ENCODE data around the gene KRTAP12-1. TPM values are rescaled to one million over a fixed set of nuclear protein-coding genes. Genes with fewer than 3 reads are reported as not detected.

Gene KRTAP12-1
- polyA plus RNA-seq, 3 donors: not detected

DNA sequence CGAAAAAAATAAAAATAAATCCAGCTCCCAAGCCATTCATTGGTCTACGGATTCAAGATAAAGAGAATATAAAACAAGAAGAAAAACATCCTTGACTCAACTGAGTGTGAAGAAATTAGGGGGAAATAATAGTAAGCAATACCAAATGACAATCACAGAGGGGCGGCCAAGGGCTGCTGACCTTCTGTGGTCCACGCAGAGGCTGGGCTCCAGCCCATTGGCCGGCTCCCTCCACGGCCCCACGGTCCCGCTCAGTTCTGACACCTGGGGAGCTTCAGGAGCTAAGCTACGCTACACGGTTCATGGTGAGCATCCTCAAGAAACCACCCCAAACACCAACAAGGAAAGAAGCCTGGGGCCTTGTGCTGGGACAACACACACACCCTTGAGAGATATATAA is 14.6 kb upstream of the KRTAP12-1 start:
- H3K4me1 ChIP-seq (ENCODE audit: control insufficient read depth in 1 of 2, insufficient read depth in 2 of 2, low read length in 2 of 2): no peaks in the 10 kb centered on the region
- Mint-ChIP-seq H3K4me3 (no peak overlapping the region), H3K27ac (no peak overlapping the region), H3K9me3 (peaks cover 6 to 23% (median 16%) of the 10 kb centered on the region in 7 donors), H3K27me3 (ENCODE audit: low read depth in 3 of 3) (peaks cover 44 to 79% (median 52%) of the 10 kb centered on the region in 3 donors), H3K4me1 (no peaks in the 10 kb centered on the region), H3K36me3 (no peaks in the 10 kb centered on the region)
- TF ChIP-seq, protein P1, sequence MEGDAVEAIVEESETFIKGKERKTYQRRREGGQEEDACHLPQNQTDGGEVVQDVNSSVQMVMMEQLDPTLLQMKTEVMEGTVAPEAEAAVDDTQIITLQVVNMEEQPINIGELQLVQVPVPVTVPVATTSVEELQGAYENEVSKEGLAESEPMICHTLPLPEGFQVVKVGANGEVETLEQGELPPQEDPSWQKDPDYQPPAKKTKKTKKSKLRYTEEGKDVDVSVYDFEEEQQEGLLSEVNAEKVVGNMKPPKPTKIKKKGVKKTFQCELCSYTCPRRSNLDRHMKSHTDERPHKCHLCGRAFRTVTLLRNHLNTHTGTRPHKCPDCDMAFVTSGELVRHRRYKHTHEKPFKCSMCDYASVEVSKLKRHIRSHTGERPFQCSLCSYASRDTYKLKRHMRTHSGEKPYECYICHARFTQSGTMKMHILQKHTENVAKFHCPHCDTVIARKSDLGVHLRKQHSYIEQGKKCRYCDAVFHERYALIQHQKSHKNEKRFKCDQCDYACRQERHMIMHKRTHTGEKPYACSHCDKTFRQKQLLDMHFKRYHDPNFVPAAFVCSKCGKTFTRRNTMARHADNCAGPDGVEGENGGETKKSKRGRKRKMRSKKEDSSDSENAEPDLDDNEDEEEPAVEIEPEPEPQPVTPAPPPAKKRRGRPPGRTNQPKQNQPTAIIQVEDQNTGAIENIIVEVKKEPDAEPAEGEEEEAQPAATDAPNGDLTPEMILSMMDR (IDR thresholded peaks at IDR 0.05): no peak
- H4K20me1 ChIP-seq (ENCODE audit: insufficient read depth, low read length): no peaks in the 10 kb centered on the region
- H3K27ac ChIP-seq (ENCODE audit: low read depth in 1 of 2, low read length in 2 of 2): no peak overlapping the region
- H3K27me3 ChIP-seq (ENCODE audit: control insufficient read depth in 2 of 2, insufficient read depth in 2 of 2, low read length in 2 of 2): peaks cover 0 to 39% of the 10 kb centered on the region in 2 donors
- H2AFZ ChIP-seq (ENCODE audit: insufficient read depth, low read depth, low read length, poor library complexity, severe bottlenecking): no peak overlapping the region
- peaks cover 0 to 15% of the 10 kb centered on the region in 2 donors for H3K9me3 ChIP-seq (replicated peaks in 1 of 2; ENCODE audit: control insufficient read depth in 1 of 2, insufficient read depth in 1 of 2, low read length in 2 of 2)
- WGBS (ENCODE audit: insufficient coverage): 81% methylated on average over 8 of the region's 10 CpGs
- DNase-seq: no peak
- intact Hi-C loops (cut with micrococcal nuclease): no loop called here
- no peaks in the 10 kb centered on the region for H3K79me2 ChIP-seq (ENCODE audit: insufficient read depth, low read length)
- H3K4me3 ChIP-seq (replicated peaks in 1 of 3; ENCODE audit: low read depth in 2 of 3, low read length in 3 of 3): no peak overlapping the region
- no peak overlapping the region for H3K9ac ChIP-seq (ENCODE audit: insufficient read depth, low read length, poor library complexity, severe bottlenecking)
- no peaks in the 10 kb centered on the region for H3K36me3 ChIP-seq (replicated peaks in 1 of 2; ENCODE audit: control insufficient read depth in 1 of 2, insufficient read depth in 2 of 2, low read length in 2 of 2)
- H3K4me2 ChIP-seq (replicated peaks; ENCODE audit: extremely low read depth, low read length, poor library complexity, severe bottlenecking): no peak overlapping the region

DNA sequence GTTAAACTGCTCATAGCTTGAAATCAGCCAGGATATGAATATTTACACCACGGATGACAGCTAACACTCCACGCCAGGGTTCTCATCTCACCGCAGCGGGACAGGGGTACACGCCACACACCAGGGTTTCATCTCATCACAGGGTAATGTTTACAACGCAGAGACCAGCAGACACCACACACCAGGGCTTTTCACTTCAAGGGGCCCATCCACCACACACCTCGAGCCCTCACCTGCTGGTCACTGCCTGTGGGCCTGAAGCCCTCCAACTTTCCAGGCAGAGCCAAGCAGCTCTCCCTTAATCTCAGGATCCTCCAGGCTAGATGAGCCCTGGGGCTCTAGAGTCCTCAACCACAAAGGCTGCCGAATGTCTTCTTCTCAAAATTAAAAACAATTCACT is 13.7 kb upstream of the KRTAP12-1 start:
- TF ChIP-seq, protein P1 (IDR thresholded peaks at IDR 0.05): no peak
- Histone ChIP-seq H2AFZ (ENCODE audit: insufficient read depth, low read depth, low read length, poor library complexity, severe bottlenecking) (no peak overlapping the region), H3K9ac (ENCODE audit: insufficient read depth, low read length, poor library complexity, severe bottlenecking) (no peak overlapping the region), H3K4me3 (replicated peaks in 1 of 3; ENCODE audit: low read depth in 2 of 3, low read length in 3 of 3) (no peak overlapping the region), H3K36me3 (replicated peaks in 1 of 2; ENCODE audit: control insufficient read depth in 1 of 2, insufficient read depth in 2 of 2, low read length in 2 of 2) (no peaks in the 10 kb centered on the region), H3K27me3 (ENCODE audit: control insufficient read depth in 2 of 2, insufficient read depth in 2 of 2, low read length in 2 of 2) (peaks cover 0 to 39% of the 10 kb centered on the region in 2 donors), H3K4me2 (replicated peaks; ENCODE audit: extremely low read depth, low read length, poor library complexity, severe bottlenecking) (no peak overlapping the region), H4K20me1 (ENCODE audit: insufficient read depth, low read length) (no peaks in the 10 kb centered on the region), H3K27ac (ENCODE audit: low read depth in 1 of 2, low read length in 2 of 2) (no peak overlapping the region), H3K4me1 (ENCODE audit: control insufficient read depth in 1 of 2, insufficient read depth in 2 of 2, low read length in 2 of 2) (no peaks in the 10 kb centered on the region), H3K9me3 (replicated peaks in 1 of 2; ENCODE audit: control insufficient read depth in 1 of 2, insufficient read depth in 1 of 2, low read length in 2 of 2) (peaks cover 0 to 15% of the 10 kb centered on the region in 2 donors), H3K79me2 (ENCODE audit: insufficient read depth, low read length) (no peaks in the 10 kb centered on the region)
- H3K4me1 Mint-ChIP-seq: no peaks in the 10 kb centered on the region
- H3K36me3 Mint-ChIP-seq: no peaks in the 10 kb centered on the region
- WGBS (ENCODE audit: insufficient coverage): 85% methylated on average over 8 of the region's 8 CpGs
- intact Hi-C loops (cut with micrococcal nuclease): no loop called here
- H3K27me3 Mint-ChIP-seq (ENCODE audit: low read depth in 3 of 3): peaks cover 38 to 72% (median 50%) of the 10 kb centered on the region in 3 donors
- peak overlapping the region in 1 of 2 donors; percentile 46 for H3K4me3 Mint-ChIP-seq
- no peak for DNase-seq
- H3K27ac Mint-ChIP-seq: no peak overlapping the region
- peaks cover 6 to 23% (median 16%) of the 10 kb centered on the region in 7 donors for H3K9me3 Mint-ChIP-seq

Measured in CD14-positive monocyte (primary cell).